WI38 (cell line): ENCODE measurements around the gene TAF5L.

Experiments
- H3K4me3 ChIP-seq: 2 replicates; pipeline ENCODE4 v1.5.1; 2011; ENCODE audit warnings: low read depth, mild to moderate bottlenecking, control low read depth, low read length
- TF ChIP-seq, protein P1 (sequence below): IDR thresholded peaks from 2 replicates; pipeline ENCODE4 v1.5.1; 2012; ENCODE audit warnings: low read depth, mild to moderate bottlenecking, control low read depth, low read length

TAF5L gene

DNA sequence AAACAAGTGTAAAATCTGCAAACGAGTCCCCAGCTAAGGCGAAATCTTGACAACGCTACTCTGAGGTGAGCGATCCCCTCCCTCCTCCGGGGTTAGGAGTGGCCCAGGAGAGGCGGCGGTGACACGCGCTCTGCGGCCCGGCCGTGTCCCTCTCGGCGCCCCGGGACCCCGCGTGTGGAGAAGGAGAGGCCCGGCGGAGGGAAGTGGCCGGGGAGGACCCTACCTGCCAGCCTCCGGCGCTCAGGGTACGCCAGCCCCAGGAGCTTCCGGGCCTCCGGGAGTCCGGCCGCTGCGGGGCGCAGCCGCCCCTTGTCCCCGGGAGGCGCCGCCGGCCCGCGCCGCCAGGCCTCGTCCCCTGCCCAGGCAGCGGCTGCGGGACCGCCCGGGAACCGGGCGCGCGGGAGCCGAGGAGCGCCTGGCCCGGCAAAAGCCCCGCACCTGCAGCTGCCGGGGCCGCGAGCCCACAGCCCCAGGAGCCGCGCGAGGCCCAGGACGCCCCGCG lies 68.0 kb downstream of the TAF5L start:
- peak overlapping the region; percentile 79 for H3K4me3 ChIP-seq
- TF ChIP-seq, protein P1, sequence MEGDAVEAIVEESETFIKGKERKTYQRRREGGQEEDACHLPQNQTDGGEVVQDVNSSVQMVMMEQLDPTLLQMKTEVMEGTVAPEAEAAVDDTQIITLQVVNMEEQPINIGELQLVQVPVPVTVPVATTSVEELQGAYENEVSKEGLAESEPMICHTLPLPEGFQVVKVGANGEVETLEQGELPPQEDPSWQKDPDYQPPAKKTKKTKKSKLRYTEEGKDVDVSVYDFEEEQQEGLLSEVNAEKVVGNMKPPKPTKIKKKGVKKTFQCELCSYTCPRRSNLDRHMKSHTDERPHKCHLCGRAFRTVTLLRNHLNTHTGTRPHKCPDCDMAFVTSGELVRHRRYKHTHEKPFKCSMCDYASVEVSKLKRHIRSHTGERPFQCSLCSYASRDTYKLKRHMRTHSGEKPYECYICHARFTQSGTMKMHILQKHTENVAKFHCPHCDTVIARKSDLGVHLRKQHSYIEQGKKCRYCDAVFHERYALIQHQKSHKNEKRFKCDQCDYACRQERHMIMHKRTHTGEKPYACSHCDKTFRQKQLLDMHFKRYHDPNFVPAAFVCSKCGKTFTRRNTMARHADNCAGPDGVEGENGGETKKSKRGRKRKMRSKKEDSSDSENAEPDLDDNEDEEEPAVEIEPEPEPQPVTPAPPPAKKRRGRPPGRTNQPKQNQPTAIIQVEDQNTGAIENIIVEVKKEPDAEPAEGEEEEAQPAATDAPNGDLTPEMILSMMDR, result no peak

- peak overlapping the region; percentile 79 for H3K4me3 ChIP-seq
- TF ChIP-seq, protein P1, result no peak
Measured at GRCh38 chr1:229557200-229557850, 68.6 kb downstream of the TAF5L start.

GRCh38 chr1:229554886-229555621 lies 70.9 kb downstream of the TAF5L start:
- H3K4me3 ChIP-seq, result no peak overlapping the region
- TF ChIP-seq, protein P1, result no peak

DNA sequence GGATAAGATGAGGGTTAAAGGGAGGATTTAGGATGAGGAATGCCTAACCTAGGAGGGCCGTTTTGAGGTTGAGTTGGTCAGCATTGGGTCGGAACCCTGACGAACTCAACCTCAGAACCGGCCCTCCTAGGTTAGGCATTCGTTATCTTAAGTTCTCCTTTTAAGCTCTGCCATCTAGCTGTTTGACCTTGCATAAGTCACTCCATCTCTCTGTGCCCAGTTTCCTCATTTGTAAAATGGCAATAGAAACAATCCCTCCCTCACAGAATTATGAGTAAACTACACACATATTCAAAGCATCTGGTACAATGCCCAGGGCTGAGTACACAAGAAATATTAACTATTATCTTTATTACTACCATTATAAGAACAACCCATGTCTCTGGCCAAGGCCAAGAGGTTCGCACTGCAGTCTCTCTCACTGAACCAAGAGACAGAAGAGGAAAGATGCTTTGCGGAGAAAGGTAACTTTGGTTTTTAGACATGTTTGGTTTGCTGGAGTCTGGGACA lies 72.2 kb downstream of the TAF5L start:
- TF ChIP-seq, protein P1, result no peak
- no peak overlapping the region for H3K4me3 ChIP-seq

- H3K4me3 ChIP-seq, result no peak overlapping the region
- TF ChIP-seq, protein P1, result no peak
Measured at GRCh38 chr1:229552732-229553131, 73.2 kb downstream of the TAF5L start.

DNA sequence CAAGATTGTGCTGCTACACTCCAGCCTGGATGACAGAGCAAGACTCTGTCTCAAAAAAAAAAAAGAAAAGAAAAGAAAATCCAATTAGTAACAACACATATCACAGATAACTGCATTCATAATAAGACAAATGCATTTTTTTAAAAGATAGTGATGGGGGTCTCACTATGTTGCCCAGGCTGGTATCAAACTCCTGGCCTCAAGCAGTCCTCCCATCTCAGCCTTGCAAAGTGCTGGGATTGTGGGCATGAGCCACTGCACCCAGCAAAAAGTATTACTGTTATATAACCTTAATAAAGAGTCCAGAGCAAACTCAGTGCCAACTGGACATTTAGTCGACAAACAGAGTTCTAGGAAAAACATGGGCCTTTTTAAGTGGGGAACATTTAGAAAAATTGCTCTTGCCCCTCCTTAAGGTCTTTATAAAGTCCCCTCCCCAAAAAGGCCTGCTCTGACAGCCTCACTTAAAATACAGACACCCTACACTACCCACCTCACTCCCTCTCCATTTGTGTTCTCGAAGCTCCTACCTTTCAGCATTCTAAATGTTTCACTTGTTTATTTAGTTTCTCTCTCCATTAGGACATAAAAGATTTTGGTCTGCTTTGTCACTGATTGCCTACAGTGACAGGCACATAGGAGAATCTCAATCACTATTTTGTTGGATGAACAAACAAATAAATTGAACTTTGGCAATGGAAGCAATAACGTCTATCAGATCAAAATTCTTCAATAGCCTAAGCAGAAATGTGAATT lies 74.9 kb downstream of the TAF5L start:
- no peak overlapping the region for H3K4me3 ChIP-seq
- TF ChIP-seq, protein P1, result no peak
